HG02852 (cell line): ENCODE data around the gene RNF34.

ENCODE experiments used
- ATAC-seq: cut with Tn5 transposase; IDR thresholded peaks from one replicate; pipeline ENCODE4 v1.9.1; 2021; ENCODE audit warnings: mild to moderate bottlenecking, moderate library complexity; ENCODE audit not compliant: unreplicated experiment

The RNF34 gene

GRCh38 chr12:121436706-121437105 is 36.8 kb downstream of the RNF34 start:
- ATAC-seq: no peak

GRCh38 chr12:121438905-121439304 is 39.0 kb downstream of the RNF34 start:
- ATAC-seq: no peak

GRCh38 chr12:121439715-121440114 is 39.8 kb downstream of the RNF34 start:
- ATAC-seq: no peak

- ATAC-seq: no peak
Measured at GRCh38 chr12:121440768-121441167, 40.9 kb downstream of the RNF34 start.

- no peak for ATAC-seq
Measured at GRCh38 chr12:121441555-121441954, 41.6 kb downstream of the RNF34 start.

- no peak for ATAC-seq
Measured at GRCh38 chr12:121442028-121442948, 42.4 kb downstream of the RNF34 start.

GRCh38 chr12:121443193-121443870 is 43.4 kb downstream of the RNF34 start:
- ATAC-seq: no peak

- ATAC-seq: no peak
Measured at GRCh38 chr12:121443911-121444841, 44.3 kb downstream of the RNF34 start.

- no peak for ATAC-seq
Measured at GRCh38 chr12:121444842-121445202, 44.9 kb downstream of the RNF34 start.

GRCh38 chr12:121446750-121447149 is 46.8 kb downstream of the RNF34 start:
- ATAC-seq: no peak

- ATAC-seq: no peak
Measured at GRCh38 chr12:121448771-121449315, 48.9 kb downstream of the RNF34 start.

GRCh38 chr12:121451961-121452339 is 52.0 kb downstream of the RNF34 start:
- no peak for ATAC-seq

- ATAC-seq: no peak
Measured at GRCh38 chr12:121452340-121452984, 52.5 kb downstream of the RNF34 start.

- no peak for ATAC-seq
Measured at GRCh38 chr12:121452985-121453360, 53.1 kb downstream of the RNF34 start.

GRCh38 chr12:121453629-121454028 is 53.7 kb downstream of the RNF34 start:
- no peak for ATAC-seq

- no peak for ATAC-seq
Measured at GRCh38 chr12:121454921-121455320, 55.0 kb downstream of the RNF34 start.

- ATAC-seq: no peak
Measured at GRCh38 chr12:121455766-121456420, 56.0 kb downstream of the RNF34 start.

- no peak for ATAC-seq
Measured at GRCh38 chr12:121456551-121456950, 56.6 kb downstream of the RNF34 start.

GRCh38 chr12:121461048-121461447 is 61.1 kb downstream of the RNF34 start:
- ATAC-seq: no peak

- ATAC-seq: no peak
Measured at GRCh38 chr12:121464331-121464730, 64.4 kb downstream of the RNF34 start.
